MCF 10A (cell line): ENCODE results near the gene TMEM132A. TPM values are rescaled to one million over a fixed set of nuclear protein-coding genes. Genes with fewer than 3 reads are reported as not detected.

ENCODE experiments used
- BruUV-seq: library from RNA; stranded (reverse); fragments of 400-500 nt; replicated peaks from 2 replicates; lab custom pipeline; 2021; lab: Mats Ljungman, UMichigan
- CTCF ChIA-PET: fragments of 300-600 bp; sonication (Branson Sonifier 250); formaldehyde crosslinking; extraction: SDS; loops from one replicate; lab custom pipeline; 2021; ENCODE audit warnings: antibody characterized with exemption, inconsistent platforms; lab: Yijun Ruan, JAX
- POLR2A ChIA-PET: fragments of 300-600, 350-650 bp; sonication (Branson Sonifier 250); formaldehyde crosslinking; extraction: SDS; loops from one replicate; lab custom pipeline; 2020; ENCODE audit warnings: antibody characterized with exemption, inconsistent platforms; lab: Yijun Ruan, JAX
- DNase-seq: peaks from one replicate; pipeline ENCODE4 v3.0.0-alpha.2; 2018; ENCODE audit not compliant: unreplicated experiment
- H3K27ac Mint-ChIP-seq: one replicate; pipeline ENCODE4 v1.8.0; 2022; ENCODE audit warnings: mild to moderate bottlenecking, low read depth, mixed read lengths; ENCODE audit not compliant: unreplicated experiment
- H3K27me3 Mint-ChIP-seq: one replicate; pipeline ENCODE4 v1.8.0; 2022; ENCODE audit warnings: mixed read lengths; ENCODE audit not compliant: insufficient read depth, unreplicated experiment
- H3K36me3 Mint-ChIP-seq: one replicate; pipeline ENCODE4 v1.8.0; 2022; ENCODE audit warnings: mild to moderate bottlenecking, moderate library complexity, mixed read lengths; ENCODE audit not compliant: insufficient read depth, unreplicated experiment
- H3K4me1 Mint-ChIP-seq: one replicate; pipeline ENCODE4 v1.8.0; 2022; ENCODE audit warnings: mixed read lengths; ENCODE audit not compliant: insufficient read depth, unreplicated experiment
- H3K4me3 Mint-ChIP-seq: one replicate; pipeline ENCODE4 v1.8.0; 2022; ENCODE audit warnings: mild to moderate bottlenecking, moderate library complexity, mixed read lengths; ENCODE audit not compliant: unreplicated experiment
- H3K9me3 Mint-ChIP-seq: one replicate; pipeline ENCODE4 v1.8.0; 2022; ENCODE audit warnings: mixed read lengths; ENCODE audit not compliant: unreplicated experiment
- intact Hi-C: fragments of 100-400 bp; cut with micrococcal nuclease; formaldehyde crosslinking; loops from 2 replicates; pipeline ENCODE4 v1.14.1; 2022
- total RNA-seq: library from RNA; stranded (reverse); gene quantifications from 2 replicates; pipeline ENCODE4 v1.2.3, GENCODE V29; 2022
- TF ChIP-seq, protein P1 (sequence below): fragments of 200-600 bp; IDR thresholded peaks from one replicate; pipeline ENCODE4 v1.8.0; 2022; ENCODE audit warnings: antibody characterized with exemption, mild to moderate bottlenecking; ENCODE audit not compliant: unreplicated experiment

Gene TMEM132A
- total RNA-seq, 1 experiment from 2014 or later, result 20.5 TPM

DNA sequence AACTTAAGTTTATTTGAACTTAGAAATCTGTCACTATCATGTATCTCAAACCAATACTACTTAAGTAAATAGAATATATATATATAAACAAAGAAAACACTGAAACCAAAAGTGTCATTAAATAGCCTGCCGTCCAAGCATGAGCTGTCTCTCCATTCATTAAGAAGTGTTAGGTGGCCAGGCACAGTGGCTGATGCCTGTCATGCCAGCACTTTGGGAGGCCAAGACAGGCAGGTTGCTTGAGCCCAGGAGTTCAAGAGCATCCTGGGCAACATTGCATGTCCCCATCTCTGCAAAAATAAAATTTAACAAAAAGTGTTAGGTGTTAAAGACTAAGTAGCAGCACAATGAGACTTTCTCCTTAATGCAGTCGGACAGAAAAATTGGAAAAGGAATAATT is 61.2 kb downstream of the TMEM132A start:
- no peak for DNase-seq
- no TSS peak for BruUV-seq
- Mint-ChIP-seq H3K36me3 (no peaks in the 10 kb centered on the region), H3K4me1 (peaks cover 11% of the 10 kb centered on the region), H3K4me3 (no peak overlapping the region), H3K27ac (peak overlapping the region; percentile 43), H3K9me3 (no peaks in the 10 kb centered on the region), H3K27me3 (no peaks in the 10 kb centered on the region)
- intact Hi-C loops, result no loop called here
- ChIA-PET POLR2A (no interaction called here), CTCF (interaction anchor here (0.5 kb wide), 1 partner anchor 40 kb away, joined by 3 read pairs; no protein-coding TSS in a partner anchor)
- TF ChIP-seq, protein P1, sequence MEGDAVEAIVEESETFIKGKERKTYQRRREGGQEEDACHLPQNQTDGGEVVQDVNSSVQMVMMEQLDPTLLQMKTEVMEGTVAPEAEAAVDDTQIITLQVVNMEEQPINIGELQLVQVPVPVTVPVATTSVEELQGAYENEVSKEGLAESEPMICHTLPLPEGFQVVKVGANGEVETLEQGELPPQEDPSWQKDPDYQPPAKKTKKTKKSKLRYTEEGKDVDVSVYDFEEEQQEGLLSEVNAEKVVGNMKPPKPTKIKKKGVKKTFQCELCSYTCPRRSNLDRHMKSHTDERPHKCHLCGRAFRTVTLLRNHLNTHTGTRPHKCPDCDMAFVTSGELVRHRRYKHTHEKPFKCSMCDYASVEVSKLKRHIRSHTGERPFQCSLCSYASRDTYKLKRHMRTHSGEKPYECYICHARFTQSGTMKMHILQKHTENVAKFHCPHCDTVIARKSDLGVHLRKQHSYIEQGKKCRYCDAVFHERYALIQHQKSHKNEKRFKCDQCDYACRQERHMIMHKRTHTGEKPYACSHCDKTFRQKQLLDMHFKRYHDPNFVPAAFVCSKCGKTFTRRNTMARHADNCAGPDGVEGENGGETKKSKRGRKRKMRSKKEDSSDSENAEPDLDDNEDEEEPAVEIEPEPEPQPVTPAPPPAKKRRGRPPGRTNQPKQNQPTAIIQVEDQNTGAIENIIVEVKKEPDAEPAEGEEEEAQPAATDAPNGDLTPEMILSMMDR, result no peak

DNA sequence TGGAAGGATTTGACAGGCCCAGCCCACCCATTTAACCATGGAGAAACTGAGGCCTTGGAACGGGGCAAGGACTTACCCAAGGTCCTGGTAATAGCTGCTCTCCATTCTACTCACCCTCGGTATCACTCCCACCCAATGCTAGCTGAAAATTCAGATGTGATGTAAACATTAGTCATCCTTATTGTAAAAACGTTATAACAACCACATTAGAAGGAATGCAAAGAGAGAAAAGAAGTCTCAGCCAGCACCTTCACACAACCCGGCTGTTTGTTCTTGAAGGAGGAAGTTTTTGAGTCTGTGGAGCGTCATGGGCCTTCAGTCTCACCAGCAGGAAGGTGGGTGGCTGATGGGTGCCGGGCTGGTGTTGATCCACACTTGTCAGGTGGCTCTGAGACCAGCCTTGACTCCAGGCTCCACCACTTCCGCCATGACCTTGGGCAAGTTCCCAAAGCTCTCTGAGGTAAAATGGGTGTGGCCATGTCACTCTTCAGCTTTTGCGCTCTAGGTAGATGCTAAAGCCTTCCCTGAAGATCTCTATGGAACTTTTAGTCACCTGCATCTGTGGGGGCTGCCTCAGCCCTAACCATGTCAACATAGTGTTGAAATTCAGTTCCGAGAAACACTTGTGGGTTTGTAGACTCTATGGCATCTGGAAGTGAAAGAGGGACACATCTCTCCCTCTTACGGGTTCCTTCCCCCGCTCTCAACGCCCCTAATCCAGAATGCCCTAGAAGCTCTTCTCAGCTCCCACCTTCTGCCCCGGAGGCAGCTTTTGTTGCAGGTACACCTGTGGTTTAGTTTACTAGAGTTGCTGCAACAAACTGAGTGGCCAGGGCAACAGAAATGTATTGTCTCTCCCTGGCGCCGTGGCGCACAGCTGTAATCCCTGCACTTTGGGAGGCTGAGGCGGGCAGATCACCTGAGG is 62.0 kb downstream of the TMEM132A start:
- Mint-ChIP-seq H3K27ac (peak overlapping the region; percentile 43), H3K4me1 (peaks cover 11% of the 10 kb centered on the region), H3K9me3 (no peaks in the 10 kb centered on the region), H3K4me3 (no peak overlapping the region), H3K36me3 (no peaks in the 10 kb centered on the region), H3K27me3 (no peaks in the 10 kb centered on the region)
- no TSS peak for BruUV-seq
- POLR2A ChIA-PET, result no interaction called here
- intact Hi-C loops, result no loop called here
- TF ChIP-seq, protein P1, result no peak
- peak; percentile 59 for DNase-seq
- CTCF ChIA-PET, result interaction anchor here (0.5 kb wide), 2 partner anchors 41 to 46 kb away, joined by 3 read pairs; no protein-coding TSS in a partner anchor

Other genes with a start within 250 kb of the TMEM132A start
- gene MS4A8, start 224.8 kb upstream of the TMEM132A start, total RNA-seq, result not detected in 2 replicates
- not detected in 2 replicates for gene MS4A18, start 199.7 kb upstream of the TMEM132A start, total RNA-seq
- not detected in 2 replicates for gene MS4A15, start 167.6 kb upstream of the TMEM132A start, total RNA-seq
- gene MS4A10, start 139.1 kb upstream of the TMEM132A start, total RNA-seq, result not detected in 2 replicates
- 37.5 and 57.8 TPM in 2 replicates for gene CCDC86, start 82.3 kb upstream of the TMEM132A start, total RNA-seq
- gene PTGDR2, start 68.5 kb upstream of the TMEM132A start, total RNA-seq, result not detected in 2 replicates
- not detected in 2 replicates for gene ZP1, start 56.9 kb upstream of the TMEM132A start, total RNA-seq
- gene PRPF19, start 17.9 kb upstream of the TMEM132A start, total RNA-seq, result 99.0 and 115 TPM in 2 replicates
- gene TMEM109, start 10.3 kb upstream of the TMEM132A start, total RNA-seq, result 39.5 and 45.8 TPM in 2 replicates
- not detected in 2 replicates for gene SLC15A3, start 27.7 kb downstream of the TMEM132A start, total RNA-seq
- not detected in 2 replicates for gene CD6, start 47.2 kb downstream of the TMEM132A start, total RNA-seq
- not detected in 2 replicates for gene CD5, start 178.0 kb downstream of the TMEM132A start, total RNA-seq
- gene VPS37C, start 237.0 kb downstream of the TMEM132A start, total RNA-seq, result 20.5 and 23.3 TPM in 2 replicates